ENCODE results near the gene CITED4.

Gene CITED4

GRCh38 chr1:40831001-40831732 lies 31.0 kb downstream of the CITED4 start:
- H3K9me3 ChIP-seq = no peaks in the 10 kb centered on the region
- no peak for TF ChIP-seq CTCF (IDR thresholded peaks at IDR 0.05; ENCODE audit: low read depth, low read length)

GRCh38 chr1:40830419-40830943 lies 31.7 kb downstream of the CITED4 start:
- no peak for TF ChIP-seq CTCF (IDR thresholded peaks at IDR 0.05; ENCODE audit: low read depth, low read length)

More at GRCh38 chr1:40831001-40831732, 31.0 kb downstream of the CITED4 start:
- no peaks in the 10 kb centered on the region for H3K4me1 ChIP-seq
- H3K4me3 ChIP-seq (ENCODE audit: low read depth, low read length) = no peak overlapping the region
- no peak for DNase-seq
- H3K27me3 ChIP-seq = no peaks in the 10 kb centered on the region
- no peaks in the 10 kb centered on the region for H3K36me3 ChIP-seq

GRCh38 chr1:40829631-40830245 lies 32.4 kb downstream of the CITED4 start:
- Histone ChIP-seq H3K4me1 (no peaks in the 10 kb centered on the region), H3K9me3 (no peaks in the 10 kb centered on the region), H3K36me3 (no peaks in the 10 kb centered on the region), H3K4me3 (ENCODE audit: low read depth, low read length) (no peak overlapping the region), H3K27me3 (no peaks in the 10 kb centered on the region)
- no peak for TF ChIP-seq CTCF (IDR thresholded peaks at IDR 0.05; ENCODE audit: low read depth, low read length)
- DNase-seq = no peak

More at GRCh38 chr1:40830419-40830943, 31.7 kb downstream of the CITED4 start:
- Histone ChIP-seq H3K27me3 (no peaks in the 10 kb centered on the region), H3K9me3 (no peaks in the 10 kb centered on the region), H3K4me3 (ENCODE audit: low read depth, low read length) (no peak overlapping the region), H3K36me3 (no peaks in the 10 kb centered on the region), H3K4me1 (no peaks in the 10 kb centered on the region)
- no peak for DNase-seq

- TF ChIP-seq CTCF (IDR thresholded peaks at IDR 0.05; ENCODE audit: low read depth, low read length) = no peak
- H3K9me3 ChIP-seq = no peaks in the 10 kb centered on the region
- H3K4me3 ChIP-seq (ENCODE audit: low read depth, low read length) = no peak overlapping the region
- no peak for DNase-seq
- no peaks in the 10 kb centered on the region for H3K36me3 ChIP-seq
- H3K4me1 ChIP-seq = peaks cover 1% of the 10 kb centered on the region; the same call in 1 of the 2 replicates
- H3K27me3 ChIP-seq = no peaks in the 10 kb centered on the region
Measured at GRCh38 chr1:40825996-40826395, 36.2 kb downstream of the CITED4 start.

- H3K9me3 ChIP-seq = no peaks in the 10 kb centered on the region
- H3K4me1 ChIP-seq = peaks cover 3% of the 10 kb centered on the region; the same call in 1 of the 2 replicates
- no peak for DNase-seq
- no peaks in the 10 kb centered on the region for H3K27me3 ChIP-seq
- TF ChIP-seq CTCF (IDR thresholded peaks at IDR 0.05; ENCODE audit: low read depth, low read length) = no peak
- H3K36me3 ChIP-seq = no peaks in the 10 kb centered on the region
- no peak overlapping the region for H3K4me3 ChIP-seq (ENCODE audit: low read depth, low read length)
Measured at GRCh38 chr1:40825435-40825788, 36.8 kb downstream of the CITED4 start.
